ENCODE data around the gene ATP8B1. TPM values are rescaled to one million over a fixed set of nuclear protein-coding genes. Genes with fewer than 3 reads are reported as not detected.
A peak's percentile ranks its signal among the peaks of the same experiment; 100 is the strongest.

The ATP8B1 gene
- total and polyA plus RNA-seq, 2 donors (not counting 3 experiments of a cell fraction or from before 2014, with no cell fraction given), result 49.3 to 100 TPM

DNA sequence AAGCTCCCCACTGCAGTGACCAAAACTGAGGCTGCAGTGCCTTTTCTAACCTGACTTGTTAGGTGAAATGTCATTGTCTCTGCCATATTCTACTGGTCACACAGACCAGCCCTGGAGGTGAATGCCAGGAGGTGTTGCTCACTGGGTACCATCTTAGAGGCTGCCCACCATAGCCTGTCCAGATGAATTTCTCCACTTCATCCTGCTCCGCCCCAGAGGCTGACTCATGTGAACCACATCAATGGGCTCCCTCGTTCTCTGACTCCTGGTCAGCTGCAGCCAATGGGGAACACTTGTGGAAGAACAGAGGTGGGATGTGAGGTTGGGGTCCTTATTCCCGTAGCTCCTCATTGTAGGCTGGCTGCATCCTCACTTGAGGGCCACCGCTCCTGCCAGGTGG is 178.1 kb downstream of the ATP8B1 start:
- CTCF ChIA-PET, result interaction anchor here (1.0 kb wide), 1 partner anchor 497 kb away, joined by 3 read pairs; no protein-coding TSS in a partner anchor
- Histone ChIP-seq H2AFZ (ENCODE audit: low read depth, low read length) (no peak overlapping the region), H4K20me1 (replicated peaks; ENCODE audit: control insufficient read depth, extremely low read depth, insufficient read depth, low read length) (no peaks in the 10 kb centered on the region), H3K4me2 (ENCODE audit: insufficient read depth, low read length) (no peak overlapping the region), H3K27me3 (ENCODE audit: control insufficient read depth in 2 of 2, insufficient read depth in 2 of 2, low read length in 2 of 2) (no peaks in the 10 kb centered on the region), H3K4me1 (ENCODE audit: control insufficient read depth, extremely low read depth, insufficient read depth, low read length) (peaks cover 26% of the 10 kb centered on the region), H3K36me3 (ENCODE audit: control insufficient read depth in 2 of 2, extremely low read depth in 1 of 2, insufficient read depth in 2 of 2, low read length in 2 of 2) (no peaks in the 10 kb centered on the region), H3K9me1 (replicated peaks; ENCODE audit: control insufficient read depth, extremely low read depth, insufficient read depth, low read length) (no peaks in the 10 kb centered on the region), H3K27ac (ENCODE audit: insufficient read depth, low read depth, low read length) (no peak overlapping the region), H3K9ac (replicated peaks; ENCODE audit: extremely low read depth, insufficient read depth, low read length) (no peak overlapping the region), H3K4me3 (replicated peaks in 1 of 3; ENCODE audit: insufficient read depth in 1 of 3, low read depth in 1 of 3, low read length in 3 of 3) (no peak overlapping the region), H3K79me2 (ENCODE audit: control insufficient read depth, insufficient read depth, low read length) (peaks cover 14% of the 10 kb centered on the region), H3K9me3 (replicated peaks; ENCODE audit: control insufficient read depth, insufficient read depth, low read length) (no peaks in the 10 kb centered on the region)
- FAIRE-seq (no peak), DNase-seq (ENCODE audit: low read depth, low spot score) (no peak)
- intact Hi-C loops (cut with micrococcal nuclease) (no loop called here), dilution Hi-C loops (cut with MboI; ENCODE audit: extremely low pct_ligation_motif_present, low sequenced_read_pairs) (no loop called here)
- TF ChIP-seq EZH2 (IDR thresholded peaks at IDR 0.05; ENCODE audit: borderline replicate concordance, low read depth, low read length, severe bottlenecking), result no peak
- no peak for TF ChIP-seq POLR2A (IDR thresholded peaks at IDR 0.05; ENCODE audit: low read depth, low read length)
- no peak for TF ChIP-seq CTCF (IDR thresholded peaks at IDR 0.05; ENCODE audit: extremely low read depth in 1 of 2, insufficient read depth in 1 of 2, low read depth in 1 of 2, low read length in 2 of 2)
- no TSS peak for BruUV-seq (replicated peaks)
- POLR2A ChIA-PET, result no interaction called here

GRCh38 chr18:57621246-57621604 is 181.9 kb downstream of the ATP8B1 start:
- POLR2A ChIA-PET, result interaction anchor here (0.5 kb wide), 1 partner anchor 235 kb away, joined by 3 read pairs; no protein-coding TSS in a partner anchor
- CTCF ChIA-PET, result interaction anchor here (1.4 to 4.5 kb wide), 3 partner anchors 9 to 500 kb away, joined by 3 to 21 read pairs (median 8); no protein-coding TSS in a partner anchor
- peak overlapping the region; percentile 52 to 82 (median 67) for H3K4me3 ChIP-seq (replicated peaks in 1 of 3; ENCODE audit: insufficient read depth in 1 of 3, low read depth in 1 of 3, low read length in 3 of 3)
- dilution Hi-C loops (cut with MboI; ENCODE audit: extremely low pct_ligation_motif_present, low sequenced_read_pairs) (no loop called here), intact Hi-C loops (cut with micrococcal nuclease) (loop anchor here (2.0 kb wide), 1 partner anchor 502 kb away; no protein-coding TSS in a partner anchor)
- peak overlapping the region; percentile 62 for H3K27ac ChIP-seq (ENCODE audit: insufficient read depth, low read depth, low read length)
- TF ChIP-seq EZH2 (IDR thresholded peaks at IDR 0.05; ENCODE audit: borderline replicate concordance, low read depth, low read length, severe bottlenecking), result no peak
- TF ChIP-seq MYC (IDR thresholded peaks at IDR 0.05; ENCODE audit: low read depth, low read length), result no peak
- TF ChIP-seq POLR2A (IDR thresholded peaks at IDR 0.05; ENCODE audit: low read depth, low read length), result no peak
- no peak for TF ChIP-seq CTCF (IDR thresholded peaks at IDR 0.05; ENCODE audit: extremely low read depth in 1 of 2, insufficient read depth in 1 of 2, low read depth in 1 of 2, low read length in 2 of 2)
- TF ChIP-seq GATA2 (IDR thresholded peaks at IDR 0.05; ENCODE audit: insufficient read depth, insufficient read length, low read depth, low read length), result no peak
- TF ChIP-seq, protein P1, sequence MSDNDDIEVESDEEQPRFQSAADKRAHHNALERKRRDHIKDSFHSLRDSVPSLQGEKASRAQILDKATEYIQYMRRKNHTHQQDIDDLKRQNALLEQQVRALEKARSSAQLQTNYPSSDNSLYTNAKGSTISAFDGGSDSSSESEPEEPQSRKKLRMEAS (IDR thresholded peaks at IDR 0.05; ENCODE audit: insufficient read depth, insufficient read length), result no peak
- peaks cover 0 to 2% of the 10 kb centered on the region in 2 experiments for H3K36me3 ChIP-seq (ENCODE audit: control insufficient read depth in 2 of 2, extremely low read depth in 1 of 2, insufficient read depth in 2 of 2, low read length in 2 of 2)
- DNase-seq (ENCODE audit: low read depth, low spot score), result peak; percentile 31
- H4K20me1 ChIP-seq (replicated peaks; ENCODE audit: control insufficient read depth, extremely low read depth, insufficient read depth, low read length), result no peaks in the 10 kb centered on the region
- H3K27me3 ChIP-seq (ENCODE audit: control insufficient read depth in 2 of 2, insufficient read depth in 2 of 2, low read length in 2 of 2), result no peaks in the 10 kb centered on the region
- peaks cover 12% of the 10 kb centered on the region for H3K4me1 ChIP-seq (ENCODE audit: control insufficient read depth, extremely low read depth, insufficient read depth, low read length)
- no peak for FAIRE-seq
- peaks cover 35% of the 10 kb centered on the region for H3K79me2 ChIP-seq (ENCODE audit: control insufficient read depth, insufficient read depth, low read length)
- H2AFZ ChIP-seq (ENCODE audit: low read depth, low read length), result peak overlapping the region; percentile 53
- no peaks in the 10 kb centered on the region for H3K9me1 ChIP-seq (replicated peaks; ENCODE audit: control insufficient read depth, extremely low read depth, insufficient read depth, low read length)
- H3K4me2 ChIP-seq (ENCODE audit: insufficient read depth, low read length), result peak overlapping the region; percentile 96
- H3K9ac ChIP-seq (replicated peaks; ENCODE audit: extremely low read depth, insufficient read depth, low read length), result peak overlapping the region; percentile 87
- no TSS peak for BruUV-seq (replicated peaks)
- H3K9me3 ChIP-seq (replicated peaks; ENCODE audit: control insufficient read depth, insufficient read depth, low read length), result no peaks in the 10 kb centered on the region

Data from endothelial cell of umbilical vein (primary cell).